Pulmonary artery endothelial cell (primary cell): ENCODE data around the gene AMMECR1L. TPM values are rescaled to one million over a fixed set of nuclear protein-coding genes. Genes with fewer than 3 reads are reported as not detected.
"Not testable (repeated sequence)": the region's sequence is repeated elsewhere in the genome, so short reads cannot be mapped to it uniquely, and the experiment has no call there.

ENCODE experiments used
- DNase-seq: peaks from one replicate; pipeline ENCODE4 v3.0.0-alpha.2; 2011; ENCODE audit warnings: low read depth, low spot score
- total RNA-seq: library from RNA; depleted of rRNA; stranded (reverse); fragments of >200 nt; gene quantifications from 2 replicates; pipeline ENCODE4 v1.2.3, GENCODE V29; 2014

AMMECR1L gene
- total RNA-seq, 1 donor from 2014 or later = 17.2 TPM

DNA sequence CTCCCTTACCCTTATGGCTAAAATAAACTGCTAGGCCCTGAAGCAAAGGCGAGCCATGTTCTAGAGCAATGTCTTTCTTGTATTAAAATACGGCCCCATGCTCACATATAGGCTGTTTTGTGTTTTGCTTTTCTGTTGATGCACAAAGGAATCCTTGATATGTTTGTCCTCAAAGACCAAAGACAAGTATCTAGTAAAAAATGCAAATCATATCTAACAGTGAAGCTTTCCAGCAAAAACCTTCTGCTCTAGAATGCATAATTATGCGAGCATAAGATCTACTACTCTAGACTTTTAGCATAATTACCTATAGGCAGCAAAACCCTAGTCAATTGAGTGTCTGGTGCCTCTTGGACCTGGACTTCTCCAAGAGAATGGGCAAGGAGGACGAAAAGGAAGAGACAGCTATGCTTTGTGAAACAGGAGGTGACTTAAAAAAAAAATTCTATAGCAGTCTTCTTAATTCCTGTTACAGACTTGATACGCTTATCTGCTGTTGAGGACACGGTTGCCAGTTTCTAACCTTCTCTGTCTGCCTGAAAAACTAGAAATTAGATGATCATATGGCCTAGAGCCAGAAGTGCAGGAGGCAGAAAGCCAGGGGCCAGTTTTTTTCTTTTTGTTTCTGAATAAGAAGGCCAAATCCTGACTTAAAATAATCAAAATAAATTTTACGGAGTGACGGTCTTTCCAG lies 1.5 kb upstream of the AMMECR1L start:
- no peak for DNase-seq

- DNase-seq = not testable (repeated sequence)
Measured at GRCh38 chr2:127886593-127886935, 808 bp upstream of the AMMECR1L start.

GRCh38 chr2:127884861-127885740 lies 655 bp downstream of the AMMECR1L start:
- DNase-seq = not testable (repeated sequence)

DNA sequence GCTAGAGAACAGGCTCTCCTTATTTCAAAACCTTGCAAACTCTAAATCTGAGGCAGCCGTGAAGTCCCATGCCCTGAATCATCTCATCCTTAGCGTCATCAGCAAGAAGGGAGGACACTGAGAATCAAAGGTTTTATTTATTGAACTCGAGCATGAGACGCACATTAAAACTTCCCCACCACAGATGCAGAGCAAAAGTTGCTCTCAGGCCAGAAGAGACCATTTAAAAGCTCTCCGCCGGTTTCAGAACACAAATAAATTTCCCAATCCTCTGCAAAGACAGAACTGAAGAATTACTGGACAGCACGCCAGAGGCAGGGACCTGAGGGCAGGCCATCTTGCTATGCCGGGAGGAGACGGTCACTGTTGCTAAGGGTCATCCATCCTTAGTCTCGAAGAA lies 1.3 kb downstream of the AMMECR1L start:
- no peak for DNase-seq

- no peak for DNase-seq
Measured at GRCh38 chr2:127879899-127880298, 5.9 kb downstream of the AMMECR1L start.

DNA sequence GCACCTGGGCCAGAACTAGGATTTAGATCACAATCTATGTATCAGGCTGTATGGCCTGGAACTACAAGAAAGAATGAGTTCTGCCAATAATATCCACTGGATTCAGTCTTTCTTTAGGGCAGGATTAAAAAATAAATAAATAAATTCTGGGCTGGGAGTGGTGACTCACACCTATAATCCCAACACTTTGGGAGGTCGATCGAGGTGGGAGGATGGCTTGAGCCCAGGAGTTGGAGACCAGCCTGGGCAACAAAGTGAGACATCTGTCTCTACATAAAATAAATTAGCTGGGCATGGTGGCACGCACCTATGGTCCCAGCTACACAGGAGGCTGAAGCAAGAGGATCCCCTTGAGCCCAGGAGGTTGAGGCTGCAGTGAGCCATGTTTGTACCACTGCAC lies 8.1 kb downstream of the AMMECR1L start:
- no peak for DNase-seq

DNA sequence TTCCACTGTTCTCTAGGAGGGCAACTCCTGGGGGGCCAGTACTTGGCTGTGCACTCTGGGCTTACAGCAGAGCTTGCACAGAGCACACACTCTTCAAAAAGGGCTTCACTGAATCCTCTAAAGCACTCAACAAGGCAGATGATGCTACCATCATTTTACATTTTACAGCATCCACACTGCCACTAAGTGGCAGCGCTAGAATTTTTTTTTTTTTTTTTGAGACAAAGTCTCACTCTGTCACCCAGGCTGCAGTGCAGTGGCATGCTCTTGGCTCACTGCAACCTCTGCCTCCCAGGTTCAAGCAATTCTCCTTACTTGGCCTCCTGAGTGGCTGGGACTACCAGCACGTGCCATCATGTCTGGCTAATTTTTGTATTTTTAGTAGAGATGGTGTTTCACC lies 8.6 kb downstream of the AMMECR1L start:
- no peak for DNase-seq

GRCh38 chr2:127874378-127875269 lies 11.1 kb downstream of the AMMECR1L start:
- DNase-seq = no peak

DNA sequence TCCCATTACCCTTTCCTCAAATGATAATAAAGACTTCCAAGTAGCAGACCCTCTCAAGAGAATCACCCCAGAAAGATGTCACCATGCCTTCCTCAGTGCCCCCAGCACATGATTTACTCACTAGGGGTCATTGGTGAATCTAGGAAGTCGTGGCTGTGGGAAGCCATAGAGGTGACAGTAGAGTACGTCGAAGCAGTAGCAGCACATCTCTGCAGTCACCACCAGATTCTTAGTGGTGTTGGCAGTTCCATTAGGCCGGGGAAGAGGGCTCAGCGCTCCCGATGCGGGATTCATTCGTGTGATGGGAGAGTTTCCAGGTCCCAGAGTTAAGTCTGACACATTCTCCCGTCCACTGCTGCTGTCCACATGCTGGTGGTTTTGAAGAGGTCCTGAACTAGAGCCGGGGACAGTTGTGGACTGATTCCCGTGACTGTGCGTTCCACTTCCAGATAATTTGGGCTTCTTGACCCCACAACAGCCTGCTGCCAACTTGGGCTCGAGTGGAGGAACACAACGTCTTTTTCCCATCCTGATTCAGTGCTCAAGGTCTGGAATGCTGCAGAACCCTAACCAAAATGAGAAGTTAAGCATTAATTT lies 12.0 kb downstream of the AMMECR1L start:
- no peak for DNase-seq

- no peak for DNase-seq
Measured at GRCh38 chr2:127872354-127872753, 13.4 kb downstream of the AMMECR1L start.

GRCh38 chr2:127865926-127866325 lies 19.8 kb downstream of the AMMECR1L start:
- DNase-seq = no peak

DNA sequence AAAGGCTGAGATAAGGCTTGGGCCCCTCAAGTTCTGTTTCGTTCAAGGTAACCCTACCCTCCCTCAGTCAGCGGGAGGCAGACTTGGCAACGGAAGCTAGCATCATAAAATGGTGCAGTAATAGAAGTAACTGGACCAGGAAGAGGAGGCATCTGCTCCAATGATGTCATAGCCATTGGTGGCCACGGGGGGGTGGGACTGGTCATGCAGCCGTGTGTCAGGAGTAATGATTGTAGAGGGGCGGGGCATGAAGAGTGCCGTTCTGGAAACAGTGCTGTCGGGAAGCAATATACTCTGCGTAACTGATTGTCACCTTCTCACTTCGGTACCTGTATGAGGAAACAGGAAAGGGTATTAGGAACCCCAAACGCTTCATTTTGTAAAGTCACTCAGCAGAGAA lies 20.9 kb downstream of the AMMECR1L start:
- no peak for DNase-seq

GRCh38 chr2:127862228-127862627 lies 23.5 kb downstream of the AMMECR1L start:
- no peak for DNase-seq

- DNase-seq = no peak
Measured at GRCh38 chr2:127860130-127860529, 25.6 kb downstream of the AMMECR1L start.

DNA sequence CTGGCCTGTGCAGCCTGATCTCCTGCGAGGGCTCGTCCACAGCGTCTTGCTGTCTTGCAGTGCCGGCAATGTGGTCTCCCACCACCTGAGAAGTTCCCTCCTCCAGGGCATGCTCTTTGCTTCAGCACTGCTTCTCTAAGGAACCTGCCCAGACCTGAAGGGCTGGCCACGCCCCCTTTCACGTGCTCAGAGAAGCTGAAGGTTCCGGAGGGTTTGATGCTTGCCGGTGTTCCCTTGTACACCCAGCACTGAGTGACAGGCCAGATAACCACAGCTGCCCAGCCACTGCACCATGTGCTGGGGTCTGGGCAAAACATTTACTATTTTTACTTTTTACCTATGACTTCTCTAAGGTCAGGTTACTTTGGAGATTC lies 26.1 kb downstream of the AMMECR1L start:
- no peak for DNase-seq

DNA sequence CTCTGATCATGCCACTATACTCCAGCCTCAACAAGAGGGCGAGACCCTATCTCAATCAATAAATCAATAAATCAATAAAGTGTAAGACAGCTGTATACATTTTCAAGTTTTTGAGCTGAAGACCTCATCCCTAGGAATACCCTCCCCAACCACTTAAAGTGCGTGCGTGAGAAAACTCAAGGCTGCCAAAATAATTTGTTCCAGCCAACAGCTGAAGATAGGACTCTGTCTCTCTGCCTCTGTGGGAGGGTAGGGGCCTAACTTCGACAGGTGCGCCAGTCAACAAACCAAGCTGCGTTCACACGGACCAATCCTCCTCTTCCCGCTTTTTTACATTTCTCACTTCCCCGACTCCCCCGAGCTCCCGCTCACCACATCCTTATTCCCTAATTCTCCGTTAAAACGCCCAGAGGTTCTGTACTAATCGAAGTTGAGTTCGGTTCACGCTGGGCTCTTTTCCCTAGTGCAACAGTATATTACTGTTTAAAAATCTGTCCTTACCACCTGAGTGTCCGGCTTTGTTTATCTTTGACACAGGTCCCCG lies 28.4 kb downstream of the AMMECR1L start:
- no peak for DNase-seq

GRCh38 chr2:127853671-127854070 lies 32.1 kb downstream of the AMMECR1L start:
- no peak for DNase-seq

- DNase-seq = no peak
Measured at GRCh38 chr2:127852388-127852787, 33.4 kb downstream of the AMMECR1L start.

GRCh38 chr2:127847931-127848330 lies 37.8 kb downstream of the AMMECR1L start:
- DNase-seq = no peak

- DNase-seq = no peak
Measured at GRCh38 chr2:127844973-127845372, 40.8 kb downstream of the AMMECR1L start.

- no peak for DNase-seq
Measured at GRCh38 chr2:127843677-127844076, 42.1 kb downstream of the AMMECR1L start.
